Ovary (tissue), 9 donors: ENCODE results near the gene PHOSPHO2. TPM values are rescaled to one million over a fixed set of nuclear protein-coding genes. Genes with fewer than 3 reads are reported as not detected.

Source experiments
- DNase-seq, 5 donors: peaks; one replicate each; pipeline ENCODE4 v3.0.0-alpha.2; 2019 to 2020
- H3K27ac ChIP-seq, 2 donors: fragments of 200-600 bp; one replicate each; pipeline versions ENCODE4 v1.5.1 to v1.8.0; 2019 to 2022
- H3K27me3 ChIP-seq: fragments of 200-600 bp; one replicate; pipeline ENCODE4 v1.8.0; 2022
- H3K36me3 ChIP-seq: fragments of 200-600 bp; sonication (generic); one replicate; pipeline ENCODE4 v1.5.1; 2019
- H3K4me1 ChIP-seq: one replicate; pipeline ENCODE4 v1.8.1; 2013; ENCODE audit warnings: mild to moderate bottlenecking, moderate library complexity; ENCODE audit not compliant: insufficient read depth
- H3K4me3 ChIP-seq: fragments of 200-600 bp; sonication (generic); one replicate; pipeline ENCODE4 v1.5.1; 2017
- H3K9me3 ChIP-seq, 2 donors: fragments of 200-600 bp in 1 of 2; sonication (generic) in 1 of 2; one replicate each; pipeline versions ENCODE4 v1.5.1 to v1.8.1; 2013 to 2019; ENCODE audit warnings: mild to moderate bottlenecking in 1 of 2, moderate library complexity in 1 of 2
- EP300 ChIP-seq: sonication (generic); formaldehyde crosslinking; IDR thresholded peaks from one replicate; pipeline ENCODE4 v1.6.1; 2017; ENCODE audit warnings: antibody characterized with exemption
- POLR2A ChIP-seq: fragments of 450-650 bp; IDR thresholded peaks from one replicate; pipeline ENCODE4 v1.6.1; 2017; ENCODE audit warnings: antibody characterized with exemption, mild to moderate bottlenecking, moderate library complexity
- WGBS, 3 donors: extraction: QIAGEN DNeasy Blood & Tissue Kit in 1 of 3; methylation state at CpG; one replicate each; pipeline versions ENCODE4 v1.1.5 to v1.1.7; 2013 to 2017; 5-methylcytosine and 5-hydroxymethylcytosine counted together
- intact Hi-C, 4 donors: fragments of 100-400 bp; cut with DNase I; formaldehyde crosslinking; loops; one replicate each; pipeline versions ENCODE4 v1.11.0 to v1.15.1; 2022 to 2023
- polyA plus RNA-seq, 2 donors: library from polyadenylated mRNA; stranded (reverse); fragments of 200-250 nt in 1 of 2; fragments of 350-450 nt in 1 of 2; fragmentation: Illumina TruSeq in 1 of 2; extraction: RNeasy Lipid Tissue Mini Kit (QIAGEN cat#74804) in 1 of 2; gene quantifications; one replicate each; pipeline ENCODE4 v1.2.3, GENCODE V29; 2013 to 2014
- total RNA-seq, 7 donors: library from RNA; depleted of rRNA in 2 of 7; stranded (reverse); fragments of >200 nt in 2 of 7; fragmentation: NEBNext Ultra II Directional in 3 of 7; extraction: Animal tissue kit (Norgen Biotek cat#: 25700) in 3 of 7; gene quantifications; one replicate each; pipeline versions ENCODE4 v1.1.0 to v1.2.4, GENCODE V29; 2016 to 2023
- TF ChIP-seq, protein P1 (sequence below), 3 donors: fragments of 450-650 bp in 2 of 3; fragments of 200-600 bp in 1 of 3; IDR thresholded peaks; one replicate each; pipeline versions ENCODE4 v1.5.1 to v1.8.0; 2016 to 2022; ENCODE audit warnings: antibody characterized with exemption in 3 of 3, mild to moderate bottlenecking in 1 of 3
- donor health status: DM: no; HTN: no; CAD: no; lungs with moderate emphysema.
- donor health status: DM: no; HTN: no; CAD: no.
- donor health status: Bipolar disorder and iron deficiency.
- donor health status: DM: yes; HTN: yes; CAD: no.
- donor health status: DM: no; HTN: no; CAD: no.
- donor health status: DM: yes; HTN: yes; CAD: no.

The PHOSPHO2 gene
- total and polyA plus RNA-seq, 9 donors, result 2.4 to 7.9 (median 5.8) TPM

DNA sequence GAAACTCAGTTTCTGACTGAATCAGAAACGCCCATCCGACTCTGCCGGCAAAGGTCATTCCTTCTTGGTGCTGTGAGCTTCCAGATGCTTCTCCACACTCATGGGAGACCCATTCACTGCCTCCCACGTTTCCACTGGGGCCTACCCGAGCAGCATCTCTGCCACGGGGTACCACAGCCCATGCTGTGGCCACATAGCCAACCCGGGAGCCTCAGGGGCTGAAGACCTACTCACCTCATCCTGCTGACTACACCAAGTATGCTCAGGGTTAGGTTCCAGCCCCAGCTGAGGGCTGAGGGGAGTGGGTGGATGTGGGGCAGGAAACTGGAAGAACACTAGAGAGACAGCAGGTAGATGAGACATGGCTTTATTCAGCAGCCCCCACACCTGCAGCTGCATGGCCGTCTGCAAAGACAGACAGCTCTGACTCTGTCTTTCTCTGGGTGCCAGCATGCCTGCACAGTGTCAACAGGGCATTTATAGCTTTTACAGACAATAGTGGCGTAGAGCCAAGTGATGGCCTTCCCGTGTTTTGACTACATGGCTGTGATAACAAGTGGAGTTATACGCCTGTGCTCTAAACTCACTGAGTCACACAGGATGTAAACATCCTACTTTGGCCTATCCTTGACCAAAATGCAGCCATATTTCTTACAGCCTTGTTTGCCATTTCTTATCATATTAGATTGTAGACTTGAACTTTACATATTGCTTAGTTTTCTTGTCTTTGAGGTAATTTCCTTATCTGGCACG lies 22.8 kb downstream of the PHOSPHO2 start:
- WGBS, 3 donors, result 17 to 39% (median 18%) methylated on average over 12 of the region's 12 CpGs
- DNase-seq, result peak in 1 of 5 donors; percentile 31
- peaks cover 11% of the 10 kb centered on the region for H3K4me1 ChIP-seq
- no peaks in the 10 kb centered on the region for H3K9me3 ChIP-seq
- peak overlapping the region in 1 of 2 donors; percentile 38 for H3K27ac ChIP-seq
- TF ChIP-seq, protein P1, sequence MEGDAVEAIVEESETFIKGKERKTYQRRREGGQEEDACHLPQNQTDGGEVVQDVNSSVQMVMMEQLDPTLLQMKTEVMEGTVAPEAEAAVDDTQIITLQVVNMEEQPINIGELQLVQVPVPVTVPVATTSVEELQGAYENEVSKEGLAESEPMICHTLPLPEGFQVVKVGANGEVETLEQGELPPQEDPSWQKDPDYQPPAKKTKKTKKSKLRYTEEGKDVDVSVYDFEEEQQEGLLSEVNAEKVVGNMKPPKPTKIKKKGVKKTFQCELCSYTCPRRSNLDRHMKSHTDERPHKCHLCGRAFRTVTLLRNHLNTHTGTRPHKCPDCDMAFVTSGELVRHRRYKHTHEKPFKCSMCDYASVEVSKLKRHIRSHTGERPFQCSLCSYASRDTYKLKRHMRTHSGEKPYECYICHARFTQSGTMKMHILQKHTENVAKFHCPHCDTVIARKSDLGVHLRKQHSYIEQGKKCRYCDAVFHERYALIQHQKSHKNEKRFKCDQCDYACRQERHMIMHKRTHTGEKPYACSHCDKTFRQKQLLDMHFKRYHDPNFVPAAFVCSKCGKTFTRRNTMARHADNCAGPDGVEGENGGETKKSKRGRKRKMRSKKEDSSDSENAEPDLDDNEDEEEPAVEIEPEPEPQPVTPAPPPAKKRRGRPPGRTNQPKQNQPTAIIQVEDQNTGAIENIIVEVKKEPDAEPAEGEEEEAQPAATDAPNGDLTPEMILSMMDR (IDR thresholded peaks at IDR 0.05), result no peak
- TF ChIP-seq POLR2A, result no peak
- TF ChIP-seq EP300, result no peak
- H3K4me3 ChIP-seq, result no peak overlapping the region
- H3K27me3 ChIP-seq, result no peaks in the 10 kb centered on the region
- intact Hi-C loops, result no loop called here
- no peaks in the 10 kb centered on the region for H3K36me3 ChIP-seq

DNA sequence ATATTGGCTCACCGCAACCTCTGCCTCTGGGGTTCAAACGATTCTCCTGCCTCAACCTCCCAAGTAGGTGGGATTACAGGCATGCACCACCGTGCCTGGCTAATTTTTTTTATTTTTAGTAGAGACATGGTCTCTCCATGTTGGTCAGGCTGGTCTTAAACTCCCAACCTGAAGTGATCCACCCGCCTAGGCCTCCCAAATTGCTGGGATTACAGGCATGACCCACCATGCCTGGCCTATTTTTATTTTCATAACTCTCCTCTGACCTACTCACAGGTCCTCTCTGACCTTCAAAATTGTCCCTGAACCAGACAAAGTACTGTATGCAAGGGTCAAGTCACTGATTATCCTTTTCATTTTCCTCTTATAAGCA lies 23.4 kb downstream of the PHOSPHO2 start:
- 37 to 49% (median 47%) methylated on average over 4 of the region's 4 CpGs for WGBS, 3 donors

GRCh38 chr2:169718930-169719504 lies 24.7 kb downstream of the PHOSPHO2 start:
- Histone ChIP-seq H3K4me1 (peaks cover 11% of the 10 kb centered on the region), H3K4me3 (no peak overlapping the region), H3K9me3 (no peaks in the 10 kb centered on the region), H3K36me3 (no peaks in the 10 kb centered on the region), H3K27me3 (no peaks in the 10 kb centered on the region), H3K27ac (no peak overlapping the region)
- intact Hi-C loops, result loop anchor here in 1 of 4 donors (1.0 kb wide), 1 partner anchor 11 kb away; no protein-coding TSS in a partner anchor
- 89 to 93% (median 92%) methylated on average over 2 of the region's 2 CpGs for WGBS, 3 donors
- TF ChIP-seq EP300 (no peak), POLR2A (no peak)
- TF ChIP-seq, protein P1 (IDR thresholded peaks at IDR 0.05), result no peak
- DNase-seq, result no peak

More for the DNA sequence above, 23.4 kb downstream of the PHOSPHO2 start:
- Histone ChIP-seq H3K9me3 (no peaks in the 10 kb centered on the region), H3K27ac (no peak overlapping the region), H3K4me1 (peaks cover 11% of the 10 kb centered on the region), H3K4me3 (no peak overlapping the region), H3K36me3 (no peaks in the 10 kb centered on the region), H3K27me3 (no peaks in the 10 kb centered on the region)
- no peak for DNase-seq
- intact Hi-C loops, result no loop called here
- TF ChIP-seq EP300, result no peak
- TF ChIP-seq, protein P1 (IDR thresholded peaks at IDR 0.05), result no peak
- TF ChIP-seq POLR2A, result no peak

DNA sequence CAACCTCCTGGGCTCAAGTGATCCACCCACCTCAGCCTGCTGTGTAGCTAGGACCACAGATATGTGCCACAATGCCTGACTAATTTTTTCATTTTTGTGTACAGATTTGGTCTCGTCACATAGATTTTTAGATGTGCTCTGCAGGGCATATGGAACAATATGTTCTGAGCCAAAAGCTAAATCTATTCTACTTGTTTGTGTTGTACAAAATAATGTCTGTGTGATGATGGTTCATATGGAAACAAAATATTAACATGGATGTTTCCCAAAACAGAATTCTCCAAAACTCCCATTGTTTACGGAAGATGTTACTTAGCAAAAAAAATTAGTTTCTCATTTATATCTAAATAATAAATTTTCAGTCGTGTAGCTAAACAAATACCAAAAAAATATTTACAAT lies 26.7 kb downstream of the PHOSPHO2 start:
- H3K27ac ChIP-seq, result no peak overlapping the region
- TF ChIP-seq EP300 (no peak), POLR2A (no peak)
- TF ChIP-seq, protein P1 (IDR thresholded peaks at IDR 0.05), result no peak
- 44 to 66% (median 60%) methylated on average over 3 of the region's 3 CpGs for WGBS, 3 donors
- DNase-seq, result no peak
- H3K27me3 ChIP-seq, result no peaks in the 10 kb centered on the region
- H3K36me3 ChIP-seq, result no peaks in the 10 kb centered on the region
- peaks cover 10% of the 10 kb centered on the region for H3K4me1 ChIP-seq
- intact Hi-C loops, result no loop called here
- no peak overlapping the region for H3K4me3 ChIP-seq
- no peaks in the 10 kb centered on the region for H3K9me3 ChIP-seq
